ENCODE measurements around the gene POLG. TPM values are rescaled to one million over a fixed set of nuclear protein-coding genes. Genes with fewer than 3 reads are reported as not detected.

POLG gene
- polyA plus RNA-seq, 3 donors: 46.7 to 55.7 (median 54.2) TPM

DNA sequence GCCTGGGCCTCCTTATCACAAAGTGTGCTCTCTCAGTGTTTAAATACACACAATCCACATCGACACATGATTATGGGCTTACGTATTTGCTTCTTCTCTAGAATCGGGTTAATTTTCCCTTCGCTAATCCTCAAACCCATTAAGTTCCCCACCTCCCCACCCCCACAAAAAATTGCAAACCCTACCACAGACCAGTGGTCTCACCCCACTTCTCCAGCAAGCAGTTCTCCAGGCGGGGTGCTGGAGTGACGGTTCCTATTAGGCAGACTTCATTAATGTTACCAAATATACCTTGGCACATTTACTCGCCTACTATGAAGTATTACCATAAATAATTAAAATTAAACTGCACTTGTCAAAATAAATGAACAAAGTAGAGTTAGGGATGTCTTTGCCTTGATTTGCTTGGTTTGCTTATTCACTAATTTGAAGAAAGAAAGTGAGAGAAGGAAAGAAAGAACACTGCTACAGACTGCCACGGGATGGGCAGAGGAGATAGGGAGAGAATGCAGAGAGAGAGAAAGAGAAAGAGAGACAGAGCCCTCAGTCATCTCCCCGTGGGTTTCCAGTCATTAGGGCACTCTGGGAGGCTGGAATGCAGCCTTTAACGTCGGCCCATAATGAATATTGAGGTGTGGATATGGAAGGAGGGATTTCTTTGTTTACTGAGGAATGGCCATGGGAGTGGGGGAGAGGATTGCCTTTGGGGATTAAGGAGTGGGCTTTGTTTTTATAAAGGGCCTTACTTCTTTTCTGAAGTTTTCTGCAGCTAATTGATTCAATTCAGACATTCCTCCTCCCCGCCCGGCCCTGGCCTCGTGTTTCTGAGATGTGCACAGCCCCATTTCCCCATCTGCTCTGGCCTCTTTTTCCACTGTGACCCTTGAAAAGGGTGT is 39.7 kb upstream of the POLG start:
- no peak for DNase-seq (ENCODE audit: extremely low read depth in 1 of 11, low read depth in 9 of 11, low spot score in 4 of 11)

DNA sequence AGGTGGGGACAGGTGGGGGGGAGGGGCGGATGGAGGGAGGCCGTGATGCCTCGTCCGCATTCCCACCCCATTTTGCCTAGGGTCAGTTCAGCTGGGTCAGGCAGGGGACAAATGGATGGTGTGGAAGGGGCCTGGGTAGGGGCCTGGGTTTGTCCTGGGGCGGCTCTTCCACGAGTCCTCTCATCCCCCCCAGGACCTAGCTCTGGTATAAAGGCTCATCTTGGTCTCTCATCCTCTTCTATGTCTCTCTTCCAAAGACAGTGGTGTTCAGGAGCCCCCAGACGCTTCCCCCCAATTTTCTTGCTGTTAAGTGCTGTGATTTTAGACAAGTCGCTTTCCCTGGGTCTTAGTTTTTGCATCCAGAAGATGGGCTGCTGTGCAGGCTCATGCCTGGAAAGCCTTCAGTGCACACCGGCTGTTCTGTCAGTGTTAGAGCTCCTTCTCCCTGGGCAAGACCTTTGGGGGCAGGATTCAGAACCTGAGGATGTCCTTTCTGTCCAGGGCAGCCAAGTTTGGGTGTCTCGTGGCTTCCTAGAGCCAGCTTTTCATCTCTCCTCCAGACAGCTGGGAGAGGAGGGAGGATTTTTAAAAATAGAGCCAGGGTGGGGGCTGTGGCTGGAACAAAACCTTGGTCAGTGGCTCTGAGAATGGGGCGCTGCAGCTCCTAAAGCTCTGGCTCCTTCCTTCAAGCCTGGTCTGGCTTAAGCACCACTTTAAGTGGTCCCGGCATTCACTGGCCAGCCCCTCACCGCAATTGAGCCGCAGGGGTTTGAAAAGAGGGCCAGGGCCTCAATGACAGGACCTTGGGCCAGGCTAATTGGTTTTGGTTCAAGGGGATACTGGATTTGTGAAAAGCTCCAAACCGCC is 37.7 kb upstream of the POLG start:
- DNase-seq (ENCODE audit: extremely low read depth in 1 of 11, low read depth in 9 of 11, low spot score in 4 of 11): no peak

DNA sequence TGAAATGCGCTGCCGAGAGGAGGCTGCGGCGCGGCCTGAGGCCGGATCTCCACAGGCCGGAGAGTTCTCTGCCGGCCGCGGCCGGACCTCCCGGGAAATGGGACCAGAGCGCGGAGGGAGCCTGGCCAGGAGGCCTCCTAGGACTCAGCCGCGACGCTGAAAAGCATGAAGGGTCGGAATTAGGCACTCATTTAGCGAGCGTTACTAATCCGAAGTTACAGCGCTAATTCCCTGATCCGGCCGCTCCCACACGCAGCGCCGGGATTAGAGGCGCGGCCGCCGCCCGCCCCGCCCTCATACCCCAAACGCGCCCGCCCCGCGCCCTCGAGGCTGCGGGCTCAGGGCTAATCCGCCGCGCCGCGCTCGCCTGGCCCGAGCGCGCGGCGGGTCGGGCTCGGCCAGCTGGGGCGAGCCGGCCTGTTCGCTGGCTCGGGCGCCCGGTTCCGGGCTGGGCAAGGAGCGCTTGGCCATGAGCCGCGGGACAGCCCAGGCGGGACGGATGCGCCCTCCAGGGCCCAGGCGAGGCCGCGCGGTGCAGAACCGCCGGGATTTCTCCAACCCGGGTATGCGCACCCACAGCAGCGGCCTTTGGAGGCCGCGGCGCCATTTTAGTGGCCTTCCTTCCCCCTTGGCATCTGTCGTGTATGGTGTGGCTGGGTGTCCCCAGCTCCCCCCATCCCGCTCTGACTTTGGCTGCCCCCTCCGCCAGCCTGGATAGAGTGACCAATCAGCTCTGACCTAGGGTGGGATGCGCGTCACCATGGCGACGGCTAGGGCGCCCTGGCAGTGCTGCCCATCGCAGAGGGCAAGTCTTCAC is 36.8 kb upstream of the POLG start:
- DNase-seq (ENCODE audit: extremely low read depth in 1 of 11, low read depth in 9 of 11, low spot score in 4 of 11): no peak

DNA sequence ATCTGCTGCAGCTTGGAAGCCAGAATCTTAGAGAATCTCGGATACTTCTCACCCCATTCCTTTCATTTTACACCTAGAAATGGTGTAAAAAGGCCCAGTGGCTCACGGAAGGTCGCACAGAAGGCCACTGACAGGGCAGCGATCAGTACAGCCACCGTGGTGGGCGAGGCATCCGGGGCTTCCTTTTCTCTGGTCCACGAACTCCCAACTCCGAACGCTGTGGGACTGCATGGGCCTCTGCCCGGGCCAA is 36.3 kb upstream of the POLG start:
- DNase-seq (ENCODE audit: extremely low read depth in 1 of 11, low read depth in 9 of 11, low spot score in 4 of 11): no peak

DNA sequence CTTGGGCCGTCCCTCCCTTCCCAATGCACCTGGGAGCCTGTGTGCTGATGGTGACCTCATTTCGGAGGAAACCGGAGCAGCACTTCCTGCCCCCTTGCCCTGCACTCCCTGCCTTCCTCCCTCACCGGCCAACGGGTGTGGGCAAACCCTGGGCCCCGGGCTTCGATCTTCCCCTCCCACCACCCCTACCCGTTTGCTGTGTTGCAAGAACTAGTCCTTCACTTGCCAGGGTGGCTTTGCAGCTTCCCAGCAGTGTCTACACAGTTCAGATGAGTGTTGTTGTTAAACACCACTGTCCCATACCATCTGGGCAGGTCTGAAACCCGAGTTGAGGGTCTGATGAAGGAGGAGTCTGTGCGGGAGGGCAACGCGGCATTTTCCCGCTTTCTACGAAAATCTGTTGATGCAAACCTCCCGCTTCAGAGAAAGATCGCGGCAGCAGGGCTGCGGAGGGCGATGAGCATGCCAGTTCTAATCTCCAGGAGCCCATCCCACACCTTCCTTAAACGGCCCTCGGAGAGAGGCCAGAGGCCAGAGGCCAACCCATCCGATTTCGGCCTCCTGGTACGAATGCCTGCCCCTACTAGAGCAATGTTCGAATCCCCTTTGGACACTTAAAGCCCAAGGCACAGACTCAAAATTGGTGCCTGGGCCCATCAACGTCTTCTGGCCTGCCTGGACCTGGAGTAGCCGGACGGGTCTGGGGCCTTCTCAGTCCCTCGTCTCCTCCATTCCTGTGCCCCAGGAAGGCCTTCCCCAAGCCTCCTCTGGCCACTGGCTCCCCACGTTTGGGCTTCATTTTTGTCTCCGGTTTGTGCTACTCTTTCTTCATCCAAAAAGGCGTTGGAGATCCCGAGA is 35.7 kb upstream of the POLG start:
- DNase-seq (ENCODE audit: extremely low read depth in 1 of 11, low read depth in 9 of 11, low spot score in 4 of 11): no peak

DNA sequence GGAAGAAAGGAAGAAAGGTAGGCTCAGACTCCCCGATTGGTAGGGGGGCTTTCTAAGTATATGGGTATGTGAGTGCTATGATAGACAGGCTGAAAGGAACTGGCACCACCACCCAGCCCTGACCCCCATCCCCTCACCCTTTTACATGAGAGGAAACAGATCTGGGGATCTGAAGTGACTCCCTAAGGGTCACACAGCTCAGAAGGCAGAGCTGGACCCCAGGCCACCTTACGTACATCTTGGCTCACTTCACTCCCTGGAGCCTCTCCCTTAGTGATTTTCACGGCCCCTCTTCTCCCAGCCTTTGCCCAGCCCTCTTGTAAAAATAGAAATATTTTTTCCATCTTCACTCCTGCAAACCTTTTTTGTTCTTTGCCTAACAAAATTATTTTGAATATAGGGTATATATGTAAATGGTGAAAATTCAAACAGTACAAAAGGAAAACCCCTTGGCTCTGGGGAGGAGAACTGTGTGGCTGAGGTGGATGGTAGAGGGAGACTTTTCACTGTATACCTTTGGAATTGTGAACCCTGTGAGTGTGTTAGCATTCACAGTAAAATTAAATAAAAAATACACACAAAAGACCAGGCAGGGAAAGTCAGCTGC is 34.8 kb upstream of the POLG start:
- no peak for DNase-seq (ENCODE audit: extremely low read depth in 1 of 11, low read depth in 9 of 11, low spot score in 4 of 11)

DNA sequence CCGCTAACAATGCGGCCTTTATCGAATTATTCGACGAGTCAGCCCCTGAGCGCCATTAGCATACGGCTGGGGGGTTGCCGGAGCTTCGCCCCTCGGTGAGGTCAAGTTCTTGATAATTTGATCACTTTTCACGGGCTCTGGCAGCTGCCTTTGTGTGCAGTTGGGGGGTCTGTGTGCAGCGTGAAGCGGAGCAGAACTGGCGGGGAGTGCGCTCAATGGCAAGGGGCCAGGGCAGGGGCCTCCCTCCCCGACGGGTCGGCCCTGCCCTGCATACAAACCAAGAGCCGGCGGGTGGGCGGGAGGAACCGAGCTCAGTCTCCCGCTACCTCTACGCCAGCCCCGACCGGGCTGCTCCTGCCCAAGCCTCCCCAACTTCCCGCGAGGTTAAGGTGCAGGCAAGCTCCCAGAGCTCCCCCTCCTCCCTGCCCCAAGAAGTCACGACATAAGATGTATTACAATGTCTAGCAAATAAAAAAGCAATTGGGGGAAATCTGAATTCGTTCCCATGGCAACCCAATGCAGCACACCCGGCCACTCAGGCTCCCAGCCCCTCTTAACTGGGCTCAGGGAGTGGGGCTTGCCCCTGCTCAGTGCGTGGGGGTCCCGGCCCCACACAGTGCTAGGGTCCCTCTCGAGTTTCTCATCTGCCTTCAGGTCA is 34.1 kb upstream of the POLG start:
- DNase-seq (ENCODE audit: extremely low read depth in 1 of 11, low read depth in 9 of 11, low spot score in 4 of 11): no peak

DNA sequence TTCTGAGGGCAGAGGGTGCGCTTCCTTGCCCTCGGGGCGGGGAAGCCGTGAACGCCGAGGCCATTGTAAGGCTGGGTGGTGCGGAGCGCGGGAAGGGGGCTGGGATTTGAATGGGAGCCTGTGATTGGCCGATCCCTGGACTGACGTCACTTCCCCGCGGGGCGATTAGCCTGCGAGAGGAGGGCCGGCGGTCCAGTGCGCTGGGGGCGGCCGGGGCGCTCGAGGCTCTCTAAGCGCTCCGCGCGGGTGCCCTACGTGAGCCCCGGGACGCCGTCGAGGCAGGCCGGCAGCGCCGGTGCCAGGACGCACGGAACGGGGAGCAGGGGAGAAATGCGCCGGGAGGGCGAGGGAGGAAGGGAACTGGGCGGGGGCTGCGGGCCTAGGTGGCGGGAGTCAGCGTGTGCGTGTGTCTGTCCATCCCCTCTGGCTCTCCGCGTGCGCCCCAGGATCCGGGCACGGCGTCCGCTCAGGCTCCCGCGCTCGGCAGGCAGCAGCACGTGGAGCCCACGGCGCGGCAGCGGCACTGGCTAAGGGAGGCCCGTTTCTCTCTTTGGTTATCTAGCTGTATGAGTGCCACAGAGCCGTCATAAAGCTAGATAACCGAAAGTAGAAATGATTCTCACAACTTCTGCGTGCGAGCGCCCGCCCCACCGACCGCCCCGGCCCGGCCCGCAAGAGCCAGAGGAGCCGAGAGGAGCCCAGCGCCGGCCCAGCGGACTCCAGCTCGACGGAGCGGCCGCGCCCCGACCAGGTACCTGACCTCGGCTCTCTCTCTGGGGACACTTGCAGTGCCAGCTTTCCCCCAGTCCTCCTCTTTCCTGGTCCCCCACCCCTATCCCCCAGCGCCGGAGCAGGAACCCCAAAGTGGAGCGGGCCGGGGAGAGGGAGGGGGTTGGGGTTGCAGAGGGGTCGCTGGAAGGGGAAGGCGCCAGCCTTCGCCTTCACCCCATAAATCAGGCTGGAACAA is 33.1 kb upstream of the POLG start:
- peak in 1 of 11 donors; percentile 25 for DNase-seq (ENCODE audit: extremely low read depth in 1 of 11, low read depth in 9 of 11, low spot score in 4 of 11)

DNA sequence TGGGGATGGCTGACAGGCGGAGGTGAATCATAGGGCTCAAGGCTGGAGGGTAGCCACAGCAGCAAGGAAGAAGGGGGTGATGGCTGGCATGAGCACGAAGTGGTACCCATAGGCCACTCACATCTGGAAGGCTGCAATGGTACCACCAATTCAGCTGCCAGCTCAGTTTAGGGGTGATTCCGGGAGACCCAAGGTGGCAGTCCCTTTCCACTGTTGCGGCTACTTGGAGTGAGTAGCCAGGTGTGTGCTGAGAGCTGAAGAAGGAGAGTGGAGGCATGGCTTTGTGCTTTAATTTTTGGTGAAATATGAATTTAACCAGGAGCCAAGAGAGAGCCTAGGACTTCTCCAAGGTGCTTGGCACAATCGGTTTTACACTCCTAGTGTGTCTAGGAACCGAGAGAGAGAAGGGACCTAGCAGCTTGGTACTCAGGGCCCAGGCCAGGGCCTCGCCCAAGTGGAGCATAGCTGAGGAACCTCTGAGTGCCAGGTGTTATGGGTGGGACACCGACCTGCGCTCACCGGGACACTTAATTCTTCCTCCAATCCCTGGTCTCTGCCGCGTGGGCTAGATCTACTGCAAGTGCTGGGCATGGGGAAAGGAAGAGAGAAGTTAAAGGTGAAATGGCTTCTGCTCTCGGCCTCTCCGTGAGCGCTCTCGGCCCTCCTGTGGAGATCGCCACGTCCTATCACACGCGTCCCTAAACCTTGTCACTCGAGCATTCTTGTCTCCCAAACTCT is 32.2 kb upstream of the POLG start:
- no peak for DNase-seq (ENCODE audit: extremely low read depth in 1 of 11, low read depth in 9 of 11, low spot score in 4 of 11)

DNA sequence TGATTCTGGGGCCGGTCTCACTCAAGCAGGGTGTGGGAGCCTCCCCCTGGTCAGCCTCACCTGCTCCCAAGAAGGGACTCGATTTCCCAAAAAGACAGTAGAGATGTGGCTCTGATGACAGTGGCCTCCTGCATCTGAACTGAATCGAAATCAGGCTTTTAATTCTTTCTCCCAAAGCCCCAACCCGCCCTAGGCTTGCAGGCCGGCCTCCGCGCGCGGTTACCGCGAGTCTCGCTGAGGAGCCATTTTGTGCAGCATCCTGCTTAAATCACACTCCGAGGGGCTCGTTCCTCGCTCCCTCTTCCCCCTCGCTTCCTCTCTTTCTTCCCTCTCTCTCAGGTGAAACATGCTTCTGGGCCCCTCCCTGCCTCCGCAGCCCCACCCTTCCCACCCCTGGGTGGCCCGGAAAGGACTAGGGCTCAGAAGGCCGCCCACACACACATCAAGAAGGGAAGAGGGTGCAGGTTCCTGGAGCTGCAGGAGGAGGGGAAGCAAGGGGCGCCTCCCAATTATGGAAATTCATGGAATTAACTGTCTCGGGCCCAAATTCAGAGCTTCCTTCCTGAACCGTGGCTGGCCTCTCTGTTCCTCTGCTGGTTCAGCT is 30.9 kb upstream of the POLG start:
- no peak for DNase-seq (ENCODE audit: extremely low read depth in 1 of 11, low read depth in 9 of 11, low spot score in 4 of 11)

DNA sequence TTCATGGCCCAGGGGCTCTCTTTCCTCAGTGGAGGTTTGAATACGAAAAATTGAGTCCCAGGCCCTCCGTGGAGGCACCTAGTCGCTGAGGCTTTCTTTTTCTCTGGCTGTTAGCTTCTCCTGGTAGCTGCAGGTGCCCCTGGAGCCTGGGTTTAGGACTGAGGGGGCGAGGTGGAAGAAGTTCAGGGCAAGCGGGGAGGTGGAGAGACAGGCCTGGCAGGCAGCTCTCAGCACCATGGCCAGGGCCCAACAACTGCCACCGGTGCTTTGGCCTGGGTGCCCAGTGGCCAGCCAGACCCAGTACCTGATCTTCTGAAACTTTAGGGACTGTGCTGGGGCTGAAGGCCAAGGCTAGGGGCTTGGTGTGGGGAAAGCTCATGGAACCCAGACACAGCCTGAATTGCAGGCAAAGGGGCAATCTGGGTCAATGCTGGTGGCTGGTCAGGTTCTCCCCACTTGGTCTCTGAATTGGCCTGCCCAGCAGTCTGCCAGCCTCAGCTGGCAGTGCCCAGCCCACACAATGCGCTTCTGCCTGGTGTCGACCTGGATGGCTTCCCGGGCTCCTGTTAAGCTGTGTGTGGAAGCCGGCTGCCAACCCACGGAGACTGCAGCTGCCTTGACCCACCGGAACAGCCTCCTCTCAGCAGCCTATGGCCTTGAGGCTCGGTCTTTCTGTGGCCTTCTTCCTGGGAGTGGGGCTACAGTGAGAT is 30.3 kb upstream of the POLG start:
- no peak for DNase-seq (ENCODE audit: extremely low read depth in 1 of 11, low read depth in 9 of 11, low spot score in 4 of 11)

DNA sequence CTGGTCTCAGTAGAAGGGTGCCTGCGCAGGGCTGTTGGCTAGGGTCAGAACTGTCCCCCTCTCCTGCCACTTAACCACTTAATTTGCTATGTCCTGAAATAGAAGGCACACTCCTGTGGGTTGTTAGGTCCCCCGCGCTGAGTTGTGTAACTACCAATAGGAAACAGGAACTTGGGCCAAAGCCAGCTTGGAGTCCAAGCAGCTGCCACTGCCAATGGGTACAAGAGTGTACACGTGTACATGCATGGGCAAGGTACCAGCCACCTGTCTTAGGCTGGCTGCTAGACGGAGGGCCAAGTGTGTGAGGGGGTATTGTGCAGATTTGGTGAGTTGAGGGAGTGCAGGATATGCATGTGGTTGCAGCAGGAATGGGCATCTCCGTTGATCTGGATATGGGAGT is 29.7 kb upstream of the POLG start:
- no peak for DNase-seq (ENCODE audit: extremely low read depth in 1 of 11, low read depth in 9 of 11, low spot score in 4 of 11)

DNA sequence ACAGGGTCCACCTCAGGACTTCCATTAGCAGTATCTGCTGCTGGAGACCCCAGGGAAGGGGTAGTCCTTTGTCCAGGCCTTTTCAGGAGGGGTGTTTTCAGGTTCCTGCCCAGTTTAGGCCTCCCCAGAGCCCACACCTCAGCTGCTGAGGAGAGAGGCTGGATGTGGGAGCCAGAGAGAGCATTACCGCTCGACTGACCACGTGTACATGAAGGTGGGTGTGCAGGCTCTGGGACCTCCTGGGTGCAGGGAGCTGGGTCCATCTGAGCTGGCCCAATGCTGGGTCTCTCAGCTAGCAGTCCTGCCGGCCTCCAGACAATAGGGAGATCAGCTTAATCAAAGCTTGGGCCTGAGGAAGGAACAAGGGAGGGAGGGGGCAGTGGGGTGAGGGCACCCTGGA is 29.1 kb upstream of the POLG start:
- no peak for DNase-seq (ENCODE audit: extremely low read depth in 1 of 11, low read depth in 9 of 11, low spot score in 4 of 11)

DNA sequence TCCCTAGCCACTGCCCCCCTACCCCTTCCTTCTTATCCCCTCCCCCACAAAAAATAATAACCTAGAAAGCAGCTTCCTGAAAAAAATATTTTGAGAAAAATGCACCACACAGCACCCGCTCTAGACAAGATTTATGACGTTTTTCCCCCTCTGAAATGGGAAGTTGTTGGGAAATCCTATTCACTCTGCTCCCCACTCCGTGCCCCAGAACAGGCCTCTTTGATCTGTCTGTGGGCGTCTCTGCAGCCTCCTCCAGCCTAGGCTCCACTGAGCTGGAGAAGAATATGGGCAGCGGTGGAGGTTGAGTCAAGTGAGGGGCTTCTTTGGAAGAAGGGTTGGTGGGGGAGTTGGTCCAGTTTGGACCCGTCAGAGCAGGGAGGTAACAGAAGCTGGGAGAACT is 28.5 kb upstream of the POLG start:
- no peak for DNase-seq (ENCODE audit: extremely low read depth in 1 of 11, low read depth in 9 of 11, low spot score in 4 of 11)
